Esophagus (tissue), 2 donors: ENCODE measurements around the gene TBC1D10B. TPM values are rescaled to one million over a fixed set of nuclear protein-coding genes. Genes with fewer than 3 reads are reported as not detected.
"Not testable (repeated sequence)": the region's sequence is repeated elsewhere in the genome, so short reads cannot be mapped to it uniquely, and the experiment has no call there.

Experiments
- H3K27ac ChIP-seq, 2 donors: one replicate each; pipeline ENCODE4 v1.5.1; 2013; ENCODE audit warnings: low read depth in 2 of 2, mild to moderate bottlenecking in 2 of 2, inconsistent platforms in 1 of 2, low read length in 1 of 2, moderate library complexity in 1 of 2
- H3K27me3 ChIP-seq, 2 donors: one replicate each; pipeline ENCODE4 v1.6.1; 2013; ENCODE audit warnings: low read length in 2 of 2, control low read depth in 1 of 2, mild to moderate bottlenecking in 1 of 2; ENCODE audit not compliant: insufficient read depth in 2 of 2, control insufficient read depth in 1 of 2
- H3K36me3 ChIP-seq, 2 donors: one replicate each; pipeline ENCODE4 v1.6.1; 2013; ENCODE audit warnings: low read length in 1 of 2; ENCODE audit not compliant: control insufficient read depth in 2 of 2, insufficient read depth in 2 of 2
- H3K4me1 ChIP-seq, 2 donors: one replicate each; pipeline ENCODE4 v1.6.1; 2013; ENCODE audit warnings: low read length in 1 of 2; ENCODE audit not compliant: control insufficient read depth in 2 of 2, insufficient read depth in 2 of 2
- H3K4me3 ChIP-seq, 2 donors: one replicate each; pipeline ENCODE4 v1.5.1; 2013; ENCODE audit warnings: low read length in 2 of 2, mild to moderate bottlenecking in 2 of 2, low read depth in 1 of 2, moderate library complexity in 1 of 2
- H3K9me3 ChIP-seq, 2 donors: one replicate each; pipeline ENCODE4 v1.6.1; 2013; ENCODE audit warnings: mild to moderate bottlenecking in 2 of 2, low read depth in 1 of 2, low read length in 1 of 2, moderate library complexity in 1 of 2; ENCODE audit not compliant: control insufficient read depth in 2 of 2, insufficient read depth in 1 of 2
- WGBS, 2 donors: extraction: QIAGEN DNeasy Blood & Tissue Kit; methylation state at CpG; one replicate each; pipeline ENCODE4 v1.1.7; 2013; 5-methylcytosine and 5-hydroxymethylcytosine counted together
- polyA plus RNA-seq, 2 donors: library from polyadenylated mRNA; stranded (reverse); fragments of 200-250 nt; gene quantifications; one replicate each; pipeline ENCODE4 v1.2.3, GENCODE V29; 2013
- donor health status: healthy with polysubstance abuse.
- donor health status: Bipolar disorder and iron deficiency.

The TBC1D10B gene
- polyA plus RNA-seq, 2 donors: 19.8 to 27.5 TPM

- not testable (repeated sequence) for H3K36me3 ChIP-seq, H3K27me3 ChIP-seq, H3K27ac ChIP-seq, H3K9me3 ChIP-seq, H3K4me3 ChIP-seq, H3K4me1 ChIP-seq
- WGBS, 2 donors: 94 to 96% methylated on average over 10 of the region's 10 CpGs
These were observed 32.3 kb downstream of the TBC1D10B start for GRCh38 chr16:30337964-30338357.

GRCh38 chr16:30335598-30336474, 34.5 kb downstream of the TBC1D10B start:
- H3K9me3 ChIP-seq: no peaks in the 10 kb centered on the region
- no peaks in the 10 kb centered on the region for H3K36me3 ChIP-seq
- H3K27ac ChIP-seq: peak overlapping the region; percentile 82 to 100
- peaks cover 5% of the 10 kb centered on the region in 2 donors for H3K4me1 ChIP-seq
- no peaks in the 10 kb centered on the region for H3K27me3 ChIP-seq
- H3K4me3 ChIP-seq: peak overlapping the region; percentile 58 to 86
- WGBS, 2 donors: 43 to 44% methylated on average over 17 of the region's 17 CpGs

- WGBS, 2 donors: 0% methylated on average over 36 to 70 of the region's 70 CpGs
- not testable (repeated sequence) for H3K27me3 ChIP-seq, H3K4me1 ChIP-seq
These were observed 35.2 kb downstream of the TBC1D10B start for GRCh38 chr16:30335028-30335597.

DNA sequence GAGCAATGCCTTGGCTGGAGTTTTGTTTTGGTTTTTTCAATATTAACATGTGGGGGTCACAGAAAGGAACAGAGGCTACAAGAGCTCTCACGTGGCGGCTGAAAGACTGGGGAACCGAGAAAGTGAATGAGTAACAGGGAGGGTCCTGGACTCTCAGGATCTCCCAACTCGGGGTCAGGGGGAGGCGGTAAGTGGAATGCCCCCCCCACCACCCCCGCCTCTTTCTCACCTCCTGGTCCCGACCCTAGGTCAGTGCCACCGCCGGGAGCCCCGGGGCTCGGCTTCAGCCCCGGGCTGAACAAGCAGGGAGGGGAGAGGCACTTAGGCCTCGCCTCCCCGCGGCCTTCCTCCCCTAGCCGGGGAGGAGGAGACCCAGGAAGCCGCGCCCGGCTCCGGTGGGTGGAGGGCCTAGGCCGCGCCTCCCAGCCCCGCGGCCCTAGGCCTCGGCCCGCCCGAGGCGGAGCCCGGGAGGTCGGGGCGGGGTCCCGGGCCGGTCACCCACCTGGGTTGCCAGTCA, 35.8 kb downstream of the TBC1D10B start:
- not testable (repeated sequence) for H3K36me3 ChIP-seq, H3K27me3 ChIP-seq, H3K9me3 ChIP-seq, H3K4me1 ChIP-seq
- H3K4me3 ChIP-seq: peak overlapping the region; percentile 58 to 86
- H3K27ac ChIP-seq: peak overlapping the region; percentile 99 to 100
- 0 to 1% methylated on average over 18 to 25 of the region's 33 CpGs for WGBS, 2 donors

More at GRCh38 chr16:30335028-30335597, 35.2 kb downstream of the TBC1D10B start:
- not testable (repeated sequence) for H3K9me3 ChIP-seq, H3K36me3 ChIP-seq
- H3K27ac ChIP-seq: peak overlapping the region; percentile 99 to 100
- H3K4me3 ChIP-seq: peak overlapping the region; percentile 58 to 86

GRCh38 chr16:30324220-30324619, 46.1 kb downstream of the TBC1D10B start:
- H3K9me3 ChIP-seq, H3K27me3 ChIP-seq, H3K36me3 ChIP-seq, H3K4me1 ChIP-seq, H3K4me3 ChIP-seq, H3K27ac ChIP-seq: not testable (repeated sequence)
- WGBS, 2 donors: 85 to 92% methylated on average over 6 of the region's 6 CpGs

DNA sequence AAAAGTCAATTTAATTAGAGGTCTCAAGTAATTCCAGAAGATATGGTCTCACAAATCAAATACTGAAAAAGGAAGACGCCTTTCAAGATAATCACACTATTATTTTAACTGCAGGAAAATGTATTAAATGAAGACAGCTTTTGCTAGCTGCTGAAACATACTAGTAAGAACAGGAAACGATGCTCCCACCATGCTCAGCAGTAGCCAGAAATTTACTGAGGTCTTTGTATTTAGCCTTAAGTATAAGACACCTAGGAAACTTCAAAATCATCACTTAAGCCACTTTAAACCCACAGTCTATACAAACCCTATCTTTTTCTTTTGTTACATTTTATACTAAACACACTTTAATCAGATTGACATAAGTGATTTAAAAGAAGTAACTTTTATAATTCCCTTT, 51.6 kb downstream of the TBC1D10B start:
- not testable (repeated sequence) for H3K4me1 ChIP-seq, H3K27ac ChIP-seq, H3K36me3 ChIP-seq, H3K4me3 ChIP-seq, H3K27me3 ChIP-seq, H3K9me3 ChIP-seq
- 58 to 82% methylated on average over 1 to 2 of the region's 2 CpGs for WGBS, 2 donors

DNA sequence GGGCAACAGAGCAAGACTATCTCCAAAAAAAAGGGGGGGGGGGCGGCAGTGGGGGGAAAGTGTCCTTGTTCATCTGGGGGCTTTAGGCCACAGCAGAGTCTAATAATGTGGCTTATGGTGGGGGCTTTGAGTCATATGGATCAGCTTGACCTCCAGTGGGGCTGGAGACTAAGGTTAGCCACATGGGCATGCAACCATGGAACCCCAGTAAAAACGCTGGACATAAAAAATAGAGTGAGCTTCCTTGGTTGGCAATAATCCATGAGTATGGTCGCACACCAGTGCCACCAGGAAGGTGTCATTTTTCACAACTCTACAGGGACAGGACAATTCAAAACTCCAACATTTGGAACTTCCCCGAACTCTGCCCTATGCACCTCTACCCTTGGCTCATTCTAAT, 59.4 kb downstream of the TBC1D10B start:
- WGBS, 2 donors: 81 to 92% methylated on average over 3 of the region's 4 CpGs
- H3K9me3 ChIP-seq, H3K27me3 ChIP-seq, H3K4me3 ChIP-seq, H3K4me1 ChIP-seq, H3K36me3 ChIP-seq, H3K27ac ChIP-seq: not testable (repeated sequence)

DNA sequence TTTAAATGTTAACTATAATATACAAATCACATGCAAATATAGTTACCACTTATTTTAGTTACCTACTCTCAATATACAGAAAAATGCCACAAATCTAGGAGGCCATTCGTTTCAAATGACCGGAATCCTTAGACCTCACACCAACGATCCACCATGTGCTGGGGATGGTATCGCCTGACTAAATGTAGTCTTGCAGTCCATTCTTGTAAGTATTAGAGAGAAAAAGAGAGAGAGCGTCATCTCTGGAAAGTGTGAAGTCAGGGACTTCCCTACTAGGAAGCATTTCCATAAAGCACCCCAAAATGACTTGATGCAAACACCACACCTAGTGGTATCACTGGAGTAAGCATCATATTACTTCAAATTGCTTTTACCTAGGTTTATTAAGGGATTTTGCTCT, 61.0 kb downstream of the TBC1D10B start:
- H3K4me3 ChIP-seq, H3K36me3 ChIP-seq, H3K4me1 ChIP-seq, H3K27me3 ChIP-seq, H3K27ac ChIP-seq, H3K9me3 ChIP-seq: not testable (repeated sequence)
- WGBS, 2 donors: 93 to 94% methylated on average over 5 of the region's 5 CpGs
